Measurements from ENCODE around the gene SH2D3C. TPM values are rescaled to one million over a fixed set of nuclear protein-coding genes. Genes with fewer than 3 reads are reported as not detected.

The SH2D3C gene
- 22.4 TPM for total RNA-seq

GRCh38 chr9:127778280-127779135 is at the start of gene SH2D3C:
Gene SH2D3C (minus strand): TSS chr9:127778666. CDS start chr9:127778627, 39 bp downstream.

GRCh38 chr9:127802576-127803443 is 24.3 kb upstream of the SH2D3C start, which contains the start of gene FPGS:
Gene FPGS (plus strand): TSS chr9:127802882. CDS start chr9:127802925, 43 bp downstream.

GRCh38 chr9:127785933-127786772 is 7.7 kb upstream of the SH2D3C start, which contains the start of gene CDK9:
Gene CDK9 (plus strand): TSS chr9:127786034. CDS start chr9:127786149, 115 bp downstream.

GRCh38 chr9:127734747-127735529 is 43.5 kb downstream of the SH2D3C start, which contains the start of gene TOR2A:
Gene TOR2A (minus strand): TSS chr9:127735294. CDS start chr9:127735270, 24 bp downstream.

GRCh38 chr9:127715470-127716337 is 62.8 kb downstream of the SH2D3C start, which contains the start of the genes PTRH1 and TTC16:
Gene PTRH1 (minus strand): TSS chr9:127715663. CDS start chr9:127715639, 24 bp downstream.
Gene TTC16 (plus strand): TSS chr9:127716079. CDS start chr9:127716146, 67 bp downstream.

GRCh38 chr9:127706836-127707241 is 71.6 kb downstream of the SH2D3C start, which contains the start of gene CFAP157:
Gene CFAP157 (plus strand): TSS chr9:127706988. CDS start chr9:127707032, 44 bp downstream.

Other genes with a start within 250 kb of the SH2D3C start
- gene STXBP1, start 166.4 kb downstream of the SH2D3C start, total RNA-seq: 19.2 TPM
- 1.5 TPM for gene CFAP157, start 71.7 kb downstream of the SH2D3C start, total RNA-seq
- 16.2 TPM for gene PTRH1, start 63.0 kb downstream of the SH2D3C start, total RNA-seq
- gene TTC16, start 62.6 kb downstream of the SH2D3C start, total RNA-seq: 0.18 TPM
- 16.5 TPM for gene TOR2A, start 43.4 kb downstream of the SH2D3C start, total RNA-seq
- 50.9 TPM for gene CDK9, start 7.4 kb upstream of the SH2D3C start, total RNA-seq
- gene FPGS, start 24.2 kb upstream of the SH2D3C start, total RNA-seq: 58.9 TPM
- gene ENG, start 76.0 kb upstream of the SH2D3C start, total RNA-seq: 76.0 TPM
- 79.2 TPM for gene AK1, start 99.0 kb upstream of the SH2D3C start, total RNA-seq
- 31.2 TPM for gene ST6GALNAC6, start 120.9 kb upstream of the SH2D3C start, total RNA-seq
- 28.8 TPM for gene ST6GALNAC4, start 138.4 kb upstream of the SH2D3C start, total RNA-seq
- gene PIP5KL1, start 152.1 kb upstream of the SH2D3C start, total RNA-seq: 2.3 TPM
- gene DPM2, start 159.2 kb upstream of the SH2D3C start, total RNA-seq: 15.9 TPM
- 14.0 TPM for gene EEIG1, start 202.3 kb upstream of the SH2D3C start, total RNA-seq